PFSK-1 (cell line): Measurements from ENCODE around the gene FAM209B.
"Not testable (repeated sequence)": the region's sequence is repeated elsewhere in the genome, so short reads cannot be mapped to it uniquely, and the experiment has no call there.

Source experiments
- FOXP2 ChIP-seq: optimal IDR thresholded peaks from 2 replicates; pipeline ENCODE3; 2011; ENCODE audit warnings: borderline replicate concordance, control low read depth, inconsistent platforms; ENCODE audit not compliant: insufficient read depth; ENCODE audit errors: extremely low read length, extremely low read depth
- POLR2AphosphoS5 ChIP-seq: IDR thresholded peaks from 2 replicates; pipeline ENCODE4 v1.6.1; 2012; ENCODE audit warnings: low read depth, mild to moderate bottlenecking, control low read depth, low read length, moderate library complexity
- REST ChIP-seq, 2 experiments: IDR thresholded peaks; 2 replicates each; pipeline versions ENCODE4 v1.6.1 to v1.8.0; 2011 to 2012; ENCODE audit warnings: low read depth in 2 of 2, low read length in 2 of 2, control low read depth in 1 of 2, inconsistent platforms in 1 of 2, mild to moderate bottlenecking in 1 of 2, moderate library complexity in 1 of 2; ENCODE audit not compliant: insufficient read depth in 1 of 2
- SIN3A ChIP-seq: IDR thresholded peaks from 2 replicates; pipeline ENCODE4 v1.6.1; 2012; ENCODE audit warnings: mild to moderate bottlenecking, low read length, moderate library complexity, borderline replicate concordance; ENCODE audit not compliant: insufficient read depth

DNA sequence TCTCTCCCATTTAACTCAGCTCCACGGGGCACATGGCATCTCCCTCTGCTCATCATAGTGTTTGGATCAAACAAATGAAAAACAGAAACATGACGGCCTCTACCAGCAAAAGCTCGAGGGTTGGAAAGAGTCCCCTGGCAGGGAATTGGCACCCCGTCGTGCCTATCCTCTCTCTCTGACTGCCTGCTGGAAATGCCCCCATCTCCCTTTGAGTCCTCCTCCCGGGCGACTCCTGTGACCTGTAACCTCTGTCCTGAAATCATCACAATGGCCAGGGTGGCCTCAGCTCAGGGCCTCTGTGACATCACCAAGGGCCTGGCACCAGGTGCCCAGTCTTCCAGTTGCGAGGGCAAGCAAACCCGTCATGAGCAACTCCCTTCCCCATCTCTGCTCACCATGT, at the start of gene FAM209B:
- TF ChIP-seq FOXP2; REST (IDR thresholded peaks at IDR 0.05; ENCODE audit: insufficient read depth in 1 of 2, low read depth in 2 of 2, low read length in 2 of 2); POLR2AphosphoS5; SIN3A: not testable (repeated sequence)
